IMR-90 (cell line): Measurements from ENCODE around the gene OLFM3. TPM values are rescaled to one million over a fixed set of nuclear protein-coding genes. Genes with fewer than 3 reads are reported as not detected.

Experiments
- ATAC-seq: fragments of 200-7000 bp; cut with Tn5 transposase; 2 replicates; pipeline ENCODE4 v1.9.1; 2020; ENCODE audit warnings: low read depth, mild to moderate bottlenecking, moderate library complexity
- BruUV-seq: library from RNA; stranded (reverse); fragments of 400-500 nt; replicated peaks from 2 replicates; lab custom pipeline; 2021; lab: Mats Ljungman, UMichigan
- CTCF ChIA-PET: fragments of 300-600 bp; formaldehyde crosslinking; extraction: SDS; loops from one replicate; lab custom pipeline; 2021; ENCODE audit warnings: antibody characterized with exemption; lab: Yijun Ruan, JAX
- POLR2A ChIA-PET: fragments of 300-600 bp; sonication (Branson Sonifier 250); formaldehyde crosslinking; loops from one replicate; lab custom pipeline; 2022; ENCODE audit warnings: antibody characterized with exemption; ENCODE audit not compliant: unreplicated experiment; lab: Charles Lee
- DNase-seq: peaks from one replicate; pipeline ENCODE4 v3.0.0; 2013
- H2AFZ ChIP-seq: replicated peaks from 2 replicates; pipeline ENCODE3; 2013; ENCODE audit warnings: low read length, mild to moderate bottlenecking; ENCODE audit not compliant: poor library complexity
- H2AK5ac ChIP-seq: 2 replicates; pipeline ENCODE4 v1.6.1; 2013; ENCODE audit warnings: low read depth, low read length, inconsistent platforms
- H2AK9ac ChIP-seq: replicated peaks from 2 replicates; pipeline ENCODE3; 2013; ENCODE audit warnings: mild to moderate bottlenecking, low read depth, low read length, moderate library complexity; ENCODE audit not compliant: poor library complexity
- H2BK120ac ChIP-seq: 2 replicates; pipeline ENCODE4 v1.6.1; 2013; ENCODE audit warnings: low read depth, low read length, inconsistent platforms
- H2BK15ac ChIP-seq: 3 replicates; pipeline ENCODE4 v1.6.1; 2013; ENCODE audit warnings: low read depth, low read length, inconsistent platforms
- H2BK20ac ChIP-seq: 2 replicates; pipeline ENCODE4 v1.6.1; 2013; ENCODE audit warnings: low read depth, mild to moderate bottlenecking, inconsistent platforms, low read length, moderate library complexity
- H2BK5ac ChIP-seq: 2 replicates; pipeline ENCODE4 v1.6.1; 2013; ENCODE audit warnings: mild to moderate bottlenecking, low read depth, low read length, inconsistent platforms; ENCODE audit not compliant: poor library complexity, severe bottlenecking
- H3K14ac ChIP-seq: replicated peaks from 2 replicates; pipeline ENCODE4 v1.6.1; 2013; ENCODE audit warnings: low read depth, low read length, inconsistent platforms
- H3K18ac ChIP-seq: 2 replicates; pipeline ENCODE4 v1.6.1; 2013; ENCODE audit warnings: low read depth, low read length, control low read depth
- H3K23ac ChIP-seq: 2 replicates; pipeline ENCODE4 v1.6.1; 2013; ENCODE audit warnings: low read depth, low read length, inconsistent platforms
- H3K27ac ChIP-seq: 2 replicates; pipeline ENCODE4 v1.5.1; 2013; ENCODE audit warnings: mild to moderate bottlenecking, control low read depth, low read length; ENCODE audit not compliant: insufficient read depth
- H3K27me3 ChIP-seq: 2 replicates; pipeline ENCODE4 v1.6.1; 2013; ENCODE audit warnings: low read length; ENCODE audit not compliant: control insufficient read depth, insufficient read depth
- H3K36me3 ChIP-seq: 2 replicates; pipeline ENCODE4 v1.6.1; 2013; ENCODE audit warnings: low read length, mixed read lengths; ENCODE audit not compliant: control insufficient read depth, insufficient read depth
- H3K4ac ChIP-seq: 2 replicates; pipeline ENCODE4 v1.6.1; 2013; ENCODE audit warnings: low read depth, low read length, inconsistent platforms
- H3K4me1 ChIP-seq: 2 replicates; pipeline ENCODE4 v1.6.1; 2013; ENCODE audit warnings: low read length, mixed read lengths; ENCODE audit not compliant: control insufficient read depth, insufficient read depth
- H3K4me2 ChIP-seq: 2 replicates; pipeline ENCODE4 v1.6.1; 2013; ENCODE audit warnings: low read depth, mild to moderate bottlenecking, control low read depth, low read length, moderate library complexity
- H3K4me3 ChIP-seq: 2 replicates; pipeline ENCODE4 v1.5.1; 2013; ENCODE audit warnings: low read depth, mild to moderate bottlenecking, control low read depth, low read length, moderate library complexity; ENCODE audit not compliant: insufficient read depth
- H3K56ac ChIP-seq: 2 replicates; pipeline ENCODE4 v1.6.1; 2013; ENCODE audit warnings: low read length, inconsistent platforms; ENCODE audit not compliant: insufficient read depth; ENCODE audit errors: extremely low read depth
- H3K79me1 ChIP-seq, 2 experiments: 2 replicates each; pipeline ENCODE4 v1.6.1; 2013; ENCODE audit warnings: low read length in 2 of 2, inconsistent platforms in 1 of 2, low read depth in 1 of 2
- H3K9ac ChIP-seq: 2 replicates; pipeline ENCODE4 v1.6.1; 2013; ENCODE audit warnings: low read depth, low read length, control low read depth
- H3K9me1 ChIP-seq: 2 replicates; pipeline ENCODE4 v1.6.1; 2013; ENCODE audit warnings: low read length, inconsistent platforms; ENCODE audit not compliant: insufficient read depth
- H3K9me3 ChIP-seq: 2 replicates; pipeline ENCODE4 v1.6.1; 2013; ENCODE audit warnings: low read length; ENCODE audit not compliant: control insufficient read depth, insufficient read depth
- H4K20me1 ChIP-seq: 2 replicates; pipeline ENCODE4 v1.6.1; 2013; ENCODE audit warnings: low read length, inconsistent platforms; ENCODE audit not compliant: insufficient read depth
- H4K5ac ChIP-seq: 2 replicates; pipeline ENCODE4 v1.6.1; 2013; ENCODE audit warnings: mild to moderate bottlenecking, low read depth, low read length, control low read depth
- H4K8ac ChIP-seq, 2 experiments: 2 replicates each; pipeline ENCODE4 v1.6.1; 2013; ENCODE audit warnings: low read depth in 2 of 2, low read length in 2 of 2, control low read depth in 1 of 2, inconsistent platforms in 1 of 2
- H4K91ac ChIP-seq: 2 replicates; pipeline ENCODE4 v1.6.1; 2013; ENCODE audit warnings: low read depth, low read length, inconsistent platforms; ENCODE audit not compliant: insufficient read depth
- BHLHE40 ChIP-seq: fragments of 150-350 bp; IDR thresholded peaks from 2 replicates; pipeline ENCODE4 v1.6.1; 2016; ENCODE audit warnings: mild to moderate bottlenecking, low read depth, low read length
- CHD1 ChIP-seq: IDR thresholded peaks from 2 replicates; pipeline ENCODE4 v1.6.1; 2012; ENCODE audit warnings: low read depth, low read length, improper control_type of control experiment
- MAFK ChIP-seq: IDR thresholded peaks from 2 replicates; pipeline ENCODE4 v1.6.1; 2012; ENCODE audit warnings: low read depth, low read length, improper control_type of control experiment
- MAZ ChIP-seq: IDR thresholded peaks from 2 replicates; pipeline ENCODE4 v1.6.1; 2012; ENCODE audit warnings: low read depth, mild to moderate bottlenecking, low read length, improper control_type of control experiment, moderate library complexity, borderline replicate concordance
- MXI1 ChIP-seq: IDR thresholded peaks from 2 replicates; pipeline ENCODE4 v1.6.1; 2012; ENCODE audit warnings: low read depth, mild to moderate bottlenecking, low read length, moderate library complexity, borderline replicate concordance
- NFE2L2 ChIP-seq: fragments of 150-350 bp; IDR thresholded peaks from 2 replicates; pipeline ENCODE4 v1.6.1; 2016; ENCODE audit warnings: low read depth, mild to moderate bottlenecking, low read length
- POLR2A ChIP-seq: IDR thresholded peaks from 2 replicates; pipeline ENCODE4 v1.6.1; 2012; ENCODE audit warnings: mild to moderate bottlenecking, low read depth, low read length
- RAD21 ChIP-seq: IDR thresholded peaks from 2 replicates; pipeline ENCODE4 v1.6.1; 2012; ENCODE audit warnings: low read length, improper control_type of control experiment
- RCOR1 ChIP-seq: IDR thresholded peaks from 2 replicates; pipeline ENCODE4 v1.6.1; 2012; ENCODE audit warnings: mild to moderate bottlenecking, low read length, improper control_type of control experiment; ENCODE audit not compliant: insufficient replicate concordance
- RFX5 ChIP-seq: IDR thresholded peaks from 2 replicates; pipeline ENCODE4 v1.8.0; 2012; ENCODE audit warnings: low read depth, mild to moderate bottlenecking, low read length, moderate library complexity
- SMC3 ChIP-seq: fragments of 150-350 bp; IDR thresholded peaks from 2 replicates; pipeline ENCODE4 v1.6.1; 2016; ENCODE audit warnings: low read depth, mild to moderate bottlenecking, antibody characterized with exemption, low read length, moderate library complexity
- WGBS, 2 experiments: methylation state at CpG; one replicate each; pipeline versions ENCODE4 v1.1.5 to v1.1.7; 2013; ENCODE audit warnings: missing lambda C conversion rate in 2 of 2; ENCODE audit not compliant: insufficient read length in 1 of 2; ENCODE audit errors: extremely low coverage in 2 of 2; 5-methylcytosine and 5-hydroxymethylcytosine counted together
- dilution Hi-C: fragments of 300-500 bp; cut with HindIII; formaldehyde crosslinking; loops from one replicate; pipeline ENCODE4 v1.14.3; 2018; ENCODE audit warnings: low sequenced_read_pairs; ENCODE audit not compliant: unreplicated experiment
- in situ Hi-C: fragments of 300-500 bp; cut with MboI; formaldehyde crosslinking; loops from 3 replicates; pipeline ENCODE4 v1.14.3; 2019; ENCODE audit warnings: low sequenced_read_pairs, inconsistent platforms, mixed read lengths
- intact Hi-C: fragments of 100-400 bp; cut with micrococcal nuclease; formaldehyde crosslinking; loops from 2 replicates; pipeline ENCODE4 v1.10.0; 2022
- polyA plus RNA-seq, 3 experiments: library from polyadenylated mRNA; depleted of rRNA; stranded (reverse); fragments of >200 nt; gene quantifications; 2 replicates each; pipeline ENCODE4 v1.2.3, GENCODE V29; 2012; ENCODE audit warnings: low replicate concordance in 1 of 3
- total RNA-seq: library from RNA; depleted of rRNA; stranded (reverse); fragments of >200 nt; gene quantifications from 2 replicates; pipeline ENCODE4 v1.2.3, GENCODE V29; 2012
- TF ChIP-seq, protein P1 (sequence below): fragments of 150-350 bp; IDR thresholded peaks from 2 replicates; pipeline ENCODE4 v1.6.1; 2017; ENCODE audit warnings: mild to moderate bottlenecking, antibody characterized with exemption, low read length, low read depth
- TF ChIP-seq, protein P2 (sequence below): fragments of 150-350 bp; IDR thresholded peaks from 2 replicates; pipeline ENCODE4 v1.6.1; 2016; ENCODE audit warnings: low read depth, mild to moderate bottlenecking, low read length, moderate library complexity, borderline replicate concordance

The OLFM3 gene
- total and polyA plus RNA-seq, 2 of the 4 experiments (the other 2 are of a cell fraction), result not detected

DNA sequence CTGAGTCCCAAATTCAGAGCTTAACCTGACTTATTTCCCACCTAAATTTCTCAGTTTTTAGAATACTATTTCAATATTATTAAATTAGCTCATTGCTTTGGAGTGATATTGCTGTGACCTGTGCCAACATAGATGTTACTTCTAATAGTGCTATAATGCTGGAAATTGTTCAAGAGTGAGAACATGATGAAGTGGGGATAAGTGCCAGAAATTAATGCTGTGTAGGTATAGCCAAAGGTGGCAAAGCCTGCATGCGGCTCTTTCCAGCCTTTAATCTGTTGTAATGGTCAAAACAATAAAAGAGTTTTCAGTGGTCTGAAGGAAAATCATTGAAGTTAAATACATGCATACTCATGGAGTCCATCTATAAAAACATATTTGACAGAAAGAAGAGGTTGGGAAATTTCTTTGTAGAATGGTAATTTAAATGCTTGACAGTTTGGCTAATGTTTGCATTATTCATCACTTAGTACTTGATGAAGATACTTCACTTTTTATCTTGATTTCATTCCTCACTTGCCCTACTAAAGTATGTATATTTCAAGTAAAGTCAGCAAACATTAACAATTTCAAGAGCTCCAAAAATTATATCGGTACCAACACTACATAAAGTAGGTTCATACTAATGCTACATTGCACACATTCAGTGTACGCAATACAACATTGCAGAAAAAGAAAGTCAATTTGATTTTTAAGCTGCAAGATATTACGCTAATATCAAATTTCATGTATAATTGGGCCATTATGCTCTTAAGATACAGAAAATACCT, 82.1 kb downstream of the OLFM3 start:
- ATAC-seq (no peak), DNase-seq (no peak)
- Histone ChIP-seq H3K27me3 (no peaks in the 10 kb centered on the region), H3K9me3 (no peaks in the 10 kb centered on the region), H3K9me1 (no peaks in the 10 kb centered on the region), H3K14ac (no peak overlapping the region), H3K23ac (no peak overlapping the region), H4K20me1 (no peaks in the 10 kb centered on the region), H3K36me3 (no peaks in the 10 kb centered on the region), H3K4me2 (no peak overlapping the region), H4K8ac (no peak overlapping the region), H3K79me1 (no peaks in the 10 kb centered on the region), H3K9ac (no peak overlapping the region), H2BK5ac (no peak overlapping the region), H2AK5ac (no peak overlapping the region), H3K27ac (no peak overlapping the region), H4K91ac (no peak overlapping the region), H2BK120ac (no peak overlapping the region), H2BK20ac (no peak overlapping the region), H3K18ac (no peak overlapping the region), H2BK15ac (no peak overlapping the region), H4K5ac (no peak overlapping the region), H3K4me1 (no peaks in the 10 kb centered on the region), H2AFZ (no peak overlapping the region), H3K4ac (no peak overlapping the region), H2AK9ac (no peak overlapping the region), H3K4me3 (no peak overlapping the region), H3K56ac (no peak overlapping the region)
- no TSS peak for BruUV-seq
- WGBS, 2 experiments, result no CpG with 5 or more reads among the region's 4 CpGs
- dilution Hi-C loops, result no loop called here
- intact Hi-C loops, result no loop called here
- CTCF ChIA-PET, result interaction anchor here (1.0 kb wide), 1 partner anchor 26 kb away, joined by 3 read pairs; no protein-coding TSS in a partner anchor
- in situ Hi-C loops, result no loop called here
- no peak for TF ChIP-seq SMC3
- TF ChIP-seq RFX5, result no peak
- no peak for TF ChIP-seq MAFK
- TF ChIP-seq RCOR1, result no peak
- no peak for TF ChIP-seq CHD1
- TF ChIP-seq, protein P1, sequence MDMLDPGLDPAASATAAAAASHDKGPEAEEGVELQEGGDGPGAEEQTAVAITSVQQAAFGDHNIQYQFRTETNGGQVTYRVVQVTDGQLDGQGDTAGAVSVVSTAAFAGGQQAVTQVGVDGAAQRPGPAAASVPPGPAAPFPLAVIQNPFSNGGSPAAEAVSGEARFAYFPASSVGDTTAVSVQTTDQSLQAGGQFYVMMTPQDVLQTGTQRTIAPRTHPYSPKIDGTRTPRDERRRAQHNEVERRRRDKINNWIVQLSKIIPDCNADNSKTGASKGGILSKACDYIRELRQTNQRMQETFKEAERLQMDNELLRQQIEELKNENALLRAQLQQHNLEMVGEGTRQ, result no peak
- TF ChIP-seq POLR2A, result no peak
- TF ChIP-seq NFE2L2, result no peak
- no peak for TF ChIP-seq BHLHE40
- no peak for TF ChIP-seq RAD21
- no peak for TF ChIP-seq MXI1
- TF ChIP-seq MAZ, result no peak
- TF ChIP-seq, protein P2, sequence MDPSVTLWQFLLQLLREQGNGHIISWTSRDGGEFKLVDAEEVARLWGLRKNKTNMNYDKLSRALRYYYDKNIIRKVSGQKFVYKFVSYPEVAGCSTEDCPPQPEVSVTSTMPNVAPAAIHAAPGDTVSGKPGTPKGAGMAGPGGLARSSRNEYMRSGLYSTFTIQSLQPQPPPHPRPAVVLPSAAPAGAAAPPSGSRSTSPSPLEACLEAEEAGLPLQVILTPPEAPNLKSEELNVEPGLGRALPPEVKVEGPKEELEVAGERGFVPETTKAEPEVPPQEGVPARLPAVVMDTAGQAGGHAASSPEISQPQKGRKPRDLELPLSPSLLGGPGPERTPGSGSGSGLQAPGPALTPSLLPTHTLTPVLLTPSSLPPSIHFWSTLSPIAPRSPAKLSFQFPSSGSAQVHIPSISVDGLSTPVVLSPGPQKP, result no peak
- POLR2A ChIA-PET, result no interaction called here
